ENCODE measurements around the gene CA9. TPM values are rescaled to one million over a fixed set of nuclear protein-coding genes. Genes with fewer than 3 reads are reported as not detected.

The CA9 gene
- total RNA-seq, 1 experiment from 2014 or later, result 0.40 TPM

Other genes with a start within 250 kb of the CA9 start
- gene RUSC2, start 183.8 kb upstream of the CA9 start, total RNA-seq (2014; rRNA removed; shearing (Covaris generic); ENCODE audit: low replicate concordance), result 27.2 and 40.5 TPM in 2 replicates
- 17.4 and 21.5 TPM in 2 replicates for gene TESK1, start 68.7 kb upstream of the CA9 start, total RNA-seq (2014; rRNA removed; shearing (Covaris generic); ENCODE audit: low replicate concordance)
- 0.47 and 0.86 TPM in 2 replicates for gene CD72, start 55.5 kb upstream of the CA9 start, total RNA-seq (2014; rRNA removed; shearing (Covaris generic); ENCODE audit: low replicate concordance)
- 1.4 and 4.0 TPM in 2 replicates for gene SIT1, start 23.0 kb upstream of the CA9 start, total RNA-seq (2014; rRNA removed; shearing (Covaris generic); ENCODE audit: low replicate concordance)
- gene RMRP, start 15.9 kb upstream of the CA9 start, total RNA-seq (2014; rRNA removed; shearing (Covaris generic); ENCODE audit: low replicate concordance), result 8,012 and 15,182 TPM in 2 replicates
- gene CCDC107, start 15.6 kb upstream of the CA9 start, total RNA-seq (2014; rRNA removed; shearing (Covaris generic); ENCODE audit: low replicate concordance), result 72.4 and 84.4 TPM in 2 replicates
- 15.5 and 35.6 TPM in 2 replicates for gene ARHGEF39, start 8.7 kb upstream of the CA9 start, total RNA-seq (2014; rRNA removed; shearing (Covaris generic); ENCODE audit: low replicate concordance)
- gene TPM2, start 16.0 kb downstream of the CA9 start, total RNA-seq (2014; rRNA removed; shearing (Covaris generic); ENCODE audit: low replicate concordance), result 2,986 and 3,667 TPM in 2 replicates
- gene TLN1, start 58.3 kb downstream of the CA9 start, total RNA-seq (2014; rRNA removed; shearing (Covaris generic); ENCODE audit: low replicate concordance), result 453 and 652 TPM in 2 replicates
- gene CREB3, start 58.7 kb downstream of the CA9 start, total RNA-seq (2014; rRNA removed; shearing (Covaris generic); ENCODE audit: low replicate concordance), result 168 and 170 TPM in 2 replicates
- gene GBA2, start 75.3 kb downstream of the CA9 start, total RNA-seq (2014; rRNA removed; shearing (Covaris generic); ENCODE audit: low replicate concordance), result 32.7 and 58.6 TPM in 2 replicates
- gene RGP1, start 75.4 kb downstream of the CA9 start, total RNA-seq (2014; rRNA removed; shearing (Covaris generic); ENCODE audit: low replicate concordance), result 25.9 and 33.7 TPM in 2 replicates
- not detected in 2 replicates for gene MSMP, start 80.3 kb downstream of the CA9 start, total RNA-seq (2014; rRNA removed; shearing (Covaris generic); ENCODE audit: low replicate concordance)
- gene NPR2, start 117.7 kb downstream of the CA9 start, total RNA-seq (2014; rRNA removed; shearing (Covaris generic); ENCODE audit: low replicate concordance), result 32.5 and 42.0 TPM in 2 replicates
- 2.4 TPM in 1 of 2 replicates, not detected in the other for gene SPAG8, start 138.3 kb downstream of the CA9 start, total RNA-seq (2014; rRNA removed; shearing (Covaris generic); ENCODE audit: low replicate concordance)
- gene HINT2, start 141.1 kb downstream of the CA9 start, total RNA-seq (2014; rRNA removed; shearing (Covaris generic); ENCODE audit: low replicate concordance), result 67.7 and 120 TPM in 2 replicates
- not detected in 2 replicates for gene FAM221B, start 154.8 kb downstream of the CA9 start, total RNA-seq (2014; rRNA removed; shearing (Covaris generic); ENCODE audit: low replicate concordance)
- gene TMEM8B, start 155.3 kb downstream of the CA9 start, total RNA-seq (2014; rRNA removed; shearing (Covaris generic); ENCODE audit: low replicate concordance), result 2.7 and 3.6 TPM in 2 replicates
- gene OR13J1, start 196.5 kb downstream of the CA9 start, total RNA-seq (2014; rRNA removed; shearing (Covaris generic); ENCODE audit: low replicate concordance), result not detected in 2 replicates
- gene HRCT1, start 232.3 kb downstream of the CA9 start, total RNA-seq (2014; rRNA removed; shearing (Covaris generic); ENCODE audit: low replicate concordance), result 95.0 and 617 TPM in 2 replicates
- 12.2 and 25.0 TPM in 2 replicates for gene SPAAR, start 235.6 kb downstream of the CA9 start, total RNA-seq (2014; rRNA removed; shearing (Covaris generic); ENCODE audit: low replicate concordance)

Data from MG63 (cell line).